Ascending aorta (tissue), 2 donors: ENCODE data around the gene MRPL51. TPM values are rescaled to one million over a fixed set of nuclear protein-coding genes. Genes with fewer than 3 reads are reported as not detected.
"Not testable (repeated sequence)": the region's sequence is repeated elsewhere in the genome, so short reads cannot be mapped to it uniquely, and the experiment has no call there.

ENCODE experiments used
- DNase-seq, 2 donors: peaks; one replicate each; pipeline ENCODE4 v3.0.0-alpha.2; 2019; ENCODE audit warnings: low spot score in 2 of 2
- H3K27ac ChIP-seq, 2 donors: fragments of 200-600 bp; sonication (generic); one replicate each; pipeline ENCODE4 v1.5.1; 2016 to 2017; ENCODE audit warnings: mild to moderate bottlenecking in 1 of 2
- H3K27me3 ChIP-seq: fragments of 200-600 bp; sonication (generic); one replicate; pipeline ENCODE4 v1.5.1; 2017
- H3K36me3 ChIP-seq, 2 donors: fragments of 200-600 bp; sonication (generic); one replicate each; pipeline ENCODE4 v1.5.1; 2016
- H3K4me1 ChIP-seq, 2 donors: fragments of 200-600 bp; sonication (generic); one replicate each; pipeline ENCODE4 v1.5.1; 2016 to 2017; ENCODE audit warnings: mild to moderate bottlenecking in 1 of 2
- H3K4me3 ChIP-seq, 2 donors: fragments of 200-600 bp; sonication (generic); one replicate each; pipeline ENCODE4 v1.5.1; 2016 to 2017; ENCODE audit warnings: mild to moderate bottlenecking in 1 of 2
- H3K9me3 ChIP-seq, 2 donors: fragments of 200-600 bp; sonication (generic); one replicate each; pipeline ENCODE4 v1.5.1; 2016
- CTCF ChIP-seq, 3 experiments: fragments of 200-600 bp in 2 of 3; fragments of 450-650 bp in 1 of 3; sonication (generic) in 2 of 3; IDR thresholded peaks; one replicate each; pipeline ENCODE4 v1.5.1; 2016 to 2019; ENCODE audit warnings: antibody characterized with exemption in 3 of 3, mild to moderate bottlenecking in 1 of 3, moderate library complexity in 1 of 3
- intact Hi-C: fragments of 100-400 bp; cut with DNase I; formaldehyde crosslinking; loops from one replicate; pipeline ENCODE4 v1.15.1; 2023
- total RNA-seq: library from RNA; depleted of rRNA; stranded (reverse); fragments of >200 nt; gene quantifications from one replicate; pipeline ENCODE4 v1.1.0, GENCODE V29; 2016

MRPL51 gene
- total RNA-seq, 1 donor from 2014 or later, result 112 TPM

GRCh38 chr12:6489449-6489848, 3.6 kb downstream of the MRPL51 start:
- H3K4me1 ChIP-seq, result peaks cover 6 to 8% of the 10 kb centered on the region in 2 donors
- intact Hi-C loops, result no loop called here

GRCh38 chr12:6488240-6488639, 4.8 kb downstream of the MRPL51 start:
- Histone ChIP-seq H3K4me3 (no peak overlapping the region), H3K27me3 (no peaks in the 10 kb centered on the region), H3K36me3 (peaks cover 0 to 9% of the 10 kb centered on the region in 2 donors), H3K27ac (no peak overlapping the region), H3K4me1 (peaks cover 4 to 8% of the 10 kb centered on the region in 2 donors), H3K9me3 (no peaks in the 10 kb centered on the region)
- no peak for DNase-seq
- intact Hi-C loops, result no loop called here
- no peak for TF ChIP-seq CTCF (IDR thresholded peaks at IDR 0.05)

More at GRCh38 chr12:6489449-6489848, 3.6 kb downstream of the MRPL51 start:
- peaks cover 0 to 9% of the 10 kb centered on the region in 2 donors for H3K36me3 ChIP-seq
- no peak for TF ChIP-seq CTCF (IDR thresholded peaks at IDR 0.05)
- no peak for DNase-seq
- H3K9me3 ChIP-seq, result no peaks in the 10 kb centered on the region
- no peak overlapping the region for H3K27ac ChIP-seq
- H3K27me3 ChIP-seq, result no peaks in the 10 kb centered on the region
- H3K4me3 ChIP-seq, result no peak overlapping the region

GRCh38 chr12:6478416-6478815, 14.6 kb downstream of the MRPL51 start:
- Histone ChIP-seq H3K4me1 (no peaks in the 10 kb centered on the region), H3K36me3 (no peaks in the 10 kb centered on the region), H3K9me3 (no peaks in the 10 kb centered on the region), H3K27ac (no peak overlapping the region), H3K27me3 (no peaks in the 10 kb centered on the region), H3K4me3 (no peak overlapping the region)
- no peak for DNase-seq
- intact Hi-C loops, result no loop called here
- no peak for TF ChIP-seq CTCF (IDR thresholded peaks at IDR 0.05)

- H3K27ac ChIP-seq, H3K9me3 ChIP-seq, H3K4me1 ChIP-seq, DNase-seq, H3K4me3 ChIP-seq, intact Hi-C loops, H3K27me3 ChIP-seq, H3K36me3 ChIP-seq: not testable (repeated sequence)
Measured at GRCh38 chr12:6477601-6478377, 15.3 kb downstream of the MRPL51 start.

- no peak overlapping the region for H3K27ac ChIP-seq
Measured at GRCh38 chr12:6476489-6476888, 16.6 kb downstream of the MRPL51 start.

GRCh38 chr12:6475233-6475975, 17.7 kb downstream of the MRPL51 start:
- intact Hi-C loops, H3K4me3 ChIP-seq, H3K27me3 ChIP-seq, H3K9me3 ChIP-seq, H3K27ac ChIP-seq, H3K36me3 ChIP-seq, H3K4me1 ChIP-seq, DNase-seq: not testable (repeated sequence)

More at GRCh38 chr12:6476489-6476888, 16.6 kb downstream of the MRPL51 start:
- Histone ChIP-seq H3K36me3 (no peaks in the 10 kb centered on the region), H3K27me3 (no peaks in the 10 kb centered on the region), H3K4me1 (no peaks in the 10 kb centered on the region), H3K4me3 (no peak overlapping the region), H3K9me3 (no peaks in the 10 kb centered on the region)
- intact Hi-C loops, result no loop called here
- no peak for DNase-seq
- no peak for TF ChIP-seq CTCF (IDR thresholded peaks at IDR 0.05)
